Activated CD8-positive, alpha-beta memory T cell treated with anti-CD3 and anti-CD28 coated beads, Interleukin-2, amount 50 U/mL, for 4 hours (primary cell): ENCODE data around the gene TUG1.

Experiments
- DNase-seq: peaks from one replicate; pipeline ENCODE4 v3.0.0-alpha.2; 2020

TUG1 gene

DNA sequence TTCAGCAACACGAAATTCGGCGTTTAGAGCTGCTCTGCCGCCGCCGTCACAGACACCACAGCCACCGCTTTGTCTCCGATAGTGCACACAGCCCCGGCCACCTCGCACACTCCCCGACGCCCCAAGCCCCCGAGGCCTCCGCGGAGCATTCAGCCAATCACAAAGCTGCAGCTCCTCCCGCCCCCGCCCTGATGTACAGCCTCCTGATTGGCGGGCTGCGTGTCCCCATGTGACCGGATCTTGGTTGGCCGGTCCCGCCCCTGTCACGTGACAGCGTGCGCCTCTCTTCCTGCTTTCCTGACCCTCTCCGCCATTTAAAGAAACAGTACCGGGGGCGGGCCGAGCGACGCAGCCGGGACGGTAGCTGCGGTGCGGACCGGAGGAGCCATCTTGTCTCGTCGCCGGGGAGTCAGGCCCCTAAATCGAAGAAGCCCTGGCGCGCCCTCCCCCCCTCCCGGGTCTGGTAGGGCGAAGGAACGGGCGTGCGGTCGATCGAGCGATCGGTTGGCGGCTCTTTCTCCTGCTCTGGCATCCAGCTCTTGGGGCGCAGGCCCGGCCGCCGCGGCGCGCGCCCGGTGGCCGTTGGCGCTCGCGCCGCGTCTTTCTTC lies at the start of gene TUG1:
TUG1 (plus strand) TSS at position 342 of the 608 bp plus-strand sequence.
- DNase-seq: peak; percentile 96

DNA sequence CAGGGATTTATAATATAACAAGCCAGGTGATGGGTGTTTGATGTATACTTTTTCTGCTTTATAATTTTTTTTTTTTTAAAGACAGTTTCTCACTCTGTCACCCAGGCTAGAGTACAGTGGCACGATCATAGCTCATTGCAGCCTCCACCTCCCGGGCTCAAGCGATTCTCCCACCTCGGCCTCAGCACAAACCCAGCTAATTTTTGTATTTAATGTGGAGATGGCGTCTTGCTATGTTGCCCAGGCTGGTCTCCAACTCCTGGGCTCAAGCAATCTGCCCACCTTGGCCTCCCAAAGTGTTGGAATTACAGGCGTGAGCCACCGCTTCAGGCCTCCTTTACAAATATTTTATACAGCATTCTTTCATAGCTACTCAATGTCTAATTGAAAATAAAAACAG lies 49.1 kb upstream of the TUG1 start:
- DNase-seq: no peak

- DNase-seq: peak; percentile 89
These were observed 48.7 kb upstream of the TUG1 start for GRCh38 chr22:30920407-30920806.

DNA sequence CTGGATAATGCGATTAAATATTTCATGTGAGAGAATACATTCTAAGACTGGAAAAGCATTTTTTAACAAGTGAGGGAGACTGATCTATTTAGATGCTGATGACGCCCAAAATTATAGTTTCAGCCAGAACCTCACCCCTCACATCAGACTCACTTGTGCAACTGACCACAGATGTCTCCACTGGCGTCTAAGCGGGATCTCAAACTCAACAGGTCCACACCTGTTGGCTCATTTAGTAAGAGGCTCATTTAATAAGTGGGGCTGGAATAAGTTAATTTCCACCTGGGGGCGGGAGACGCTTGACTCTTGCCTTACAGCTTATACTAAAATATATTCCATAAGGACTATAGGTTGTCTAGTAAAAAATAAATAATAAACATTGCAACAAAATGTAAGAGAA lies 48.0 kb upstream of the TUG1 start:
- no peak for DNase-seq

DNA sequence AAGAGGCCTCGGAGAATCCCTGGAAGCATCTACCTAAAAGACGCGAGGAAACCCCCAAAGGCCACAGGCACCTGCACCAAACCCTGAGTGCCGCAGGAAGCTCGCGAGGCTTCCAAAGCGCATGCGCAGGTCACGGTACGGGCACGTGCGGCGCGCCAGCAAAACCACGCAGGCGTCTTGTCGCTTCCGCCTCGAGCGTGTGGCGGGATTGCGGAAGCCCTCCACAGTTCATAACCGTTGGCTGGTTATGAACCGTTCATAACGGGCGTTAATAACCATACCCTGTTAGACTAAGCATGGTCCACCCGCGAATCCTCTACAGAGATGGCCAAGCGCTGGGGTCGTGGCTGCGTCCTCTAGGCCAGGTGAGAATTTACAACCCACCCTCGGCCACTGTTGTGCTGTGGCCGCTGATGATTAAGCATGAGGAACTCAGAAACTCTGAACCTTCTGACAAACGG lies 46.9 kb upstream of the TUG1 start:
- DNase-seq: peak; percentile 80

DNA sequence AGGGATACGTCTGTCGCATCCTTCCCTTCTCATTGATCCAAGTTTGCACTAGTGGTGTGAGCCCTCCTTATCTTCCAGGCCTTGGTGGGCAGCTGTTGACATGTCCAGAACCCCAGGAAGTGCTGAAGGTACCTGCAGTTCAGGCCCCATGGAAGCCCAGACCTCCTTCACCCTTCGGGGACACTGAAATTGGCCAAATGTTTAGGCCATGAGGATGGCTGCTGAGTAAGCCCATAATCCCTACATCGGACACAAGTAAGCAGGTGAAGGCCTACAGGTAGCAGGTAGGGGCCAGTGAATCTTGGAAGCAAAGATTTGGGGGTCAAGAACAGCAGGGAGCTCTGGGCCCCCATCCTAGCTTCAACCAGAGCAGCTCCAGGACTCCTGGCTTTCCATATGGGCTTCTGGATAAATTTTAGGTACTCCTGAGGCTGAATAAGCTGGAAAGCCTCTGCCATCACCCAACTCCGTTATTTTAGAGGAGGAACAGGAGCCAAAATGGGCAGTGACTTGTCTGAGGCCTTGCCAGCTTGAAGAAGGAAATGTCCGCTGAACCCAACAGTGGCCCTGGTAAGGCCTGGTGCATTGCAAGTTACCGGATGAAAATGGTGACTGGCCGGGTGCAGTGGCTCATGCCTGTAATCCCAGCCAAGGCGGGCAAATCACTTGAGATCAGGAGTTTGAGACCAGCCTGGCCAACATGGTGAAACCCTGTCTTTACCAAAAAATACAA lies 45.7 kb upstream of the TUG1 start:
- no peak for DNase-seq

DNA sequence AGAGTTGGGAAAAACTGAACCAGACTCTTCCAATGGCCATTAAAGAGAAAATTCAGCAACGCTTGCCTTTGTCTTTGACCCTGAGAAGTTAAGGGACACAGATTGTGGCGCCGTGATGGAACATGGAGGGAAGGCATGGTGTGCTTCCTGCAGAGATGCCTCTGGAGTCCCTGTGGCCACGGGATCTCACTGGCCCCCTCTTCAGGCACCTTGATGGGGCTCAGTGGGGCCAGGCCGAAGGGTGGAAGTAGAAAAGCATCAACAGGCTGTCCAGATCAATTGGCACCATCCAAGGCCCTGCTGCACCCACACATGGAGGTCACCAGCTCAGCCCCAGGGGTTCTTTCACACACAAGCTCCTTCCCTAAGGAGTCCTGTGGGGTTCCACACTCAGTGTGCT lies 43.4 kb upstream of the TUG1 start:
- DNase-seq: no peak

GRCh38 chr22:30926706-30927105 lies 42.4 kb upstream of the TUG1 start:
- DNase-seq: no peak

GRCh38 chr22:30927806-30928205 lies 41.3 kb upstream of the TUG1 start:
- no peak for DNase-seq

DNA sequence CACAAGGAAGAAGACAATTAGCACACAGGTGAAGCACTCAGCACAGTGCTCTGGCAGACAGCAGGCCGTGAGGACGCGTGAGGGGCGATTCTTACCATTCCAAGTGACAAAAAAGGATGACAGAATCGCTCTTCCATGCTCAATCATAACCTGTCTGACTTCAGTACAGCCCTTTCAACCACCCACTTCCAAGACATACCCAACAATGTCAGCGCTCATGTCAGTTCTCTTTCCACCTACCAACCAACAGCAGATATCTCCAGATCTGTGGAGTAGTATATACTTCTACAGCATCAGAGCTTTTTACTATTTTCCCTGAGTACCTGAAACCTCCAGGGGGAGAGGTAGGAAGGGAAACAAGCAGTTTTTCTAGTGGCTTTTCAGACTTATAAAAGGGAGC lies 40.7 kb upstream of the TUG1 start:
- DNase-seq: no peak

DNA sequence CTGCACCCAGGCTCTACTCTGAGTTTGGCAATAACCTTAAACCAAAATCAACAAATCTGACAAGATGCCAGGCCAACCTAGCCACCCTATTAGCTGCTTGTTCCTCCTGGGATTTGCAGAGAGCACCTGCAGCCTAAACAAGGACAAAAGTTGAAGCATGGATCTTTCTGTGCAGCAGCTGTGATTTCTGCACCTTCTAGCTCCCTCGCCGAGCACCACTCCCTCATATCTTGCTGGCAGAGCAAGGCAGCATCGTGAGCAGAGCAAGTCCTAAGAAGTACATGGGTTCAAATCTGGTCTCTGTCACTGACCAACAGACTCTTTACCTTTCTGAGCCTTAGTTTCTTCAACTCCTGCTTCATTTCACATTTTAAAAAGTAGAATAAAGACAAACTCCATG lies 38.8 kb upstream of the TUG1 start:
- no peak for DNase-seq

DNA sequence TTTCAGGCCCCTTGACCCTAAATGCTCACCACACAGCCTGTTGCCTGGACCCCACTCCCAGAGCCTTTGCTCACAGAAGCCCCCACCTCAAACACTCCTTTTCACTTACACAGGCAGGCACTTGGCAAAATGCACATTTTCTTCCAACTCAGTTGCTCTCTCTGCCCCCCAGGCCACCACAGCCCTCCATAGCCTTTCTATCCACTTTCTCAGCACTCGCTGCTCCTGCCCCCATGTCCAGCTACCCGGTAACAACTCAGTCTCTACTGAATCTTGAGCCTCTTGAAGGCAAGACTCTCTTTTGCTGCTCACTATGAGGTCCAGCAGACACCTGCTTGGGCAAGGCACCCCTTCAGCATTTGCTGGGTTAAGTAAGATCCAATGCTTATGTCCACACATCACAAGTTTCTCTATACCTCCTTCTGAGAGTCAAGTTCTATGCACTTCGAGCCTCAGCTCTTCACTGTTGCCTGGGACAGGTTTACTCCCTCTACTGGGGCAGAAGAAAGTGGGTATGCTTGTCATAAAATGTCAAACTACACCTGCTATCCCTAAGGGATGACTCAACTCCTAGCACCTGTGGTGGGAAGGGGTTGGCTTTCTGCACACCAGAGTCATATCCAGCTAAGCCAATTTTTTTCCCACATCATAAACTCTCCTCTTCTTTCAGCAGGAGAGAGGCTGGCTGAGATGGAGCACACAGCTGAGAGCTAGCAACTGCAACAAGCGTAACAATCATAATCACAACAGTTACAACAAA lies 37.3 kb upstream of the TUG1 start:
- DNase-seq: no peak

- no peak for DNase-seq
These were observed 36.4 kb upstream of the TUG1 start for GRCh38 chr22:30932661-30933060.

- no peak for DNase-seq
These were observed 35.6 kb upstream of the TUG1 start for GRCh38 chr22:30933457-30933856.

DNA sequence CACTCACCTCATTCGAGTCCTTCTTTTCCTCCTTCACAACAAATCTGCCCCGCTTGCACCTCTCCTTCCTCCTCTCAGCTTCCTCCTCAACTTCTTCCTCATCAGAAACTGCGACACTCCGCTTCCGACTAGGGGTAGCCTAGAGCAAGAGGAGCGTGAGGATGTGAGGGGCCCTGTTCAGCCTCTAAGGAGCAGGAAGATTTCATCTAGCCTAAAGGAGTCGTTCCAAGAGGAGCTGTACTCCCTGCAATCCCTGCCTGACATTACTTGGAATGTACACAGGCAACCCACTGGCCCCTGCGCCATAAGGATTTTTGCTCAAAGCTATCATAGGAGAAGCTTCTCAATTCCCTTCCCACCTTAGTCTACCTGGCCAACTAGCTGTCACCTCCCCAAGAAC lies 35.0 kb upstream of the TUG1 start:
- DNase-seq: no peak

DNA sequence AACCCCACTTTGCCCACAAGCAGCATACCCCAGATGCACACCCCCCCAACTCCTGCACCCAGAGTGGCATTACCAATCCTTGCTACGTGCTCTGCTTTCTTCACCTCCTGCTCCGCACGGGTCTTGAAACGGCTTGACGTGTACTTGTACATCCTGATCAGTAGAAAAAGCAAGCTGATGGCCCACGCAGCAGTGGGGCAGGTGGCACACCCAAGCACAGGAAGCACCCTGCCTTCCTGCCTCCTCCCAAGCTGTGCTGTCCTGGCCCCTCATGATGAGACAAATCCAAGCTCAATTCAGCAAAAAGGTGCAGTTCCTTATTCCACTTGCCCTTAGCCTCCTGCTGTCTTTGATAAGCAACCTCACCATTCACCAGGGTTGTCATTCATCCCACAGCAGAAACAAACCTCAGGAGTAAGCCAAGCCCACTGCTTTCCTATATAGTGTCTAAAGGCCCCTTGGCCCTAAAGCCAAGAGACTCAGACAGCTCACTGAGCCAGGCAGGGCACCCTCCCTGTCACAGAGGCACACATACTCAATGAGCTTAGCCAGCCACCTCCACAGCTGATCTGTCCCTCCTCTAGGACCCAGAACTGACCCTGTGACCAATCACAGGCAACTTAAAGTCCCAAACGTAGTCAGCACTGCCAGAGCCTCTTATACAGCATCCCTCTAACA lies 28.2 kb upstream of the TUG1 start:
- peak; percentile 43 for DNase-seq

DNA sequence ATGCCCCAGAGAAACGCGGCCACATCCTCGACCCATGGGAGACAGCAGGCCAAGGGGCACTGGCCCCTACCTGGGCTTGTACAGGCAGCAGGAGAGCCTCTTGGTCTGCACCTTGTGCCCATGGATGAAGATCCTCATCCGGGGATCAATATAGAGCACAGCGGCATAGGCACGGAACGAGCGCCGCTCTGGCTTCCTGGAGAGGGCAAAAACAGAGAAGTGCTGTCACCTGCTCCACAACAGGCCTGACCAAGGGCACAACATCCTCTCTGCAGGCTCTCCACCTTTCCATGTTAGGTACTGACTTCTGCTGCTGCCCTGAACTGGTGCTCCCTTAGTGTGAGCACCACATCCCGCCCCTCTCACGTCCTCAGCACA lies 27.7 kb upstream of the TUG1 start:
- no peak for DNase-seq

GRCh38 chr22:30943368-30943767 lies 25.7 kb upstream of the TUG1 start:
- DNase-seq: peak; percentile 46

- no peak for DNase-seq
These were observed 24.1 kb upstream of the TUG1 start for GRCh38 chr22:30944986-30945385.

GRCh38 chr22:30945653-30946052 lies 23.4 kb upstream of the TUG1 start:
- no peak for DNase-seq

DNA sequence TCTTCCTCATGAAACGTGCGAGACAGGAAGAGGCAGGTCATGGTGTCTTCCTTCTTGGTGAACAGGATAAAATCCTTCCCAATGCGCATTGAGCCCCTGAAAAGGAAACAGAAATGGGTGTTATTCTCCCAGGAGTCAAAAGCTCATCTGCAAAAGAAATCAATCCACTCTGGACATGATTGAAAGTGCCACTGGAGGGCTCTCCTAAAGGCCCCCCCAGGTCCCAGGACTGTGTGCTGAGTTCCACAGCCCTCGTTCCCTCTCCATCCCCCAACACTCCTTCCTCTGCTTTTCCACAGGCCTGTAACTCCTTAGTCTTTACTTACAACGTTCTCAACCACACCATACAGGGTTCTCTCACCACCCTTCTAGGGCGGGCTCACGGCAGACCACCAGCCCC lies 22.7 kb upstream of the TUG1 start:
- DNase-seq: no peak

DNA sequence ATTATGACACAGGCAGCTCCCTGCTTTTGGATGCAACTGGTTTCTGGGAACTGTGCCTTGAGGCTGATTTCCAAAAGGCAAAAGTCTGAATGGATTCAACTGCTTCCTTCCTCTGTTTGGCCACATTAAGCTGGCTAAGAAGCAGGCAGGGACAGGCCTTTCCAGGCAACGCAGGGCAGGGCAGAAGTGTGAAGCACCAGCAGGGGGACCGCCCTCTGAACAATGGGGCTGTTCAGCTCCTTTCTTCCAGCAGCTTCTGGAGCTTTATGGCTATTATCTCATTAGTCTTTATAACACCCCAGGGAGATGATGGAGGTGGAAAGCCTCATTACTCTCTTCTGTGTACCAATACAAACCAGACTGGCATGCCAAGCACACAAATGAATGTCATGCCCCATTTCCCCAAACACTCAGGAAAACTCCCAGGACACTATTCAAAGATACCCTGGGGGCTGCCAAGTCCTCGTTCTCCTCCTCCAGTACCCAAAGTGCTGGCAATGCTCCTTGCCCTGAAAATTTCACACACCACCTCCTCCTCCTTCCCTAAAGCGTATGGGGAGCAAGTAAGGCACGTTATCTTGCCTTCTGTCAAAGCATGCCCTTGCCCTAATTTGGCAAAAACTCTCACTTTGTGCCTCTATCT lies 21.8 kb upstream of the TUG1 start:
- DNase-seq: no peak
